Upper lobe of right lung (tissue), 1 donor: ENCODE measurements around the gene ZNF157. TPM values are rescaled to one million over a fixed set of nuclear protein-coding genes. Genes with fewer than 3 reads are reported as not detected.
"Not testable (repeated sequence)": the region's sequence is repeated elsewhere in the genome, so short reads cannot be mapped to it uniquely, and the experiment has no call there.

ENCODE experiments used
- ATAC-seq: fragments of 200-7000 bp; cut with Tn5 transposase; one replicate; pipeline ENCODE4 v1.9.1; 2020; ENCODE audit warnings: mild to moderate bottlenecking, moderate library complexity
- DNase-seq: peaks from one replicate; pipeline ENCODE4 v3.0.0-alpha.2; 2020
- H3K27ac ChIP-seq: fragments of 200-600 bp; one replicate; pipeline ENCODE4 v1.8.0; 2022
- H3K27me3 ChIP-seq: fragments of 200-600 bp; one replicate; pipeline ENCODE4 v1.8.0; 2022; ENCODE audit warnings: mild to moderate bottlenecking
- H3K36me3 ChIP-seq: fragments of 200-600 bp; one replicate; pipeline ENCODE4 v1.8.0; 2022
- H3K4me1 ChIP-seq: fragments of 200-600 bp; one replicate; pipeline ENCODE4 v1.8.0; 2022
- H3K4me3 ChIP-seq: fragments of 200-600 bp; one replicate; pipeline ENCODE4 v1.8.0; 2022; ENCODE audit warnings: mild to moderate bottlenecking
- H3K9me3 ChIP-seq: fragments of 200-600 bp; one replicate; pipeline ENCODE4 v1.8.0; 2022
- CTCF ChIP-seq: fragments of 200-600 bp; IDR thresholded peaks from one replicate; pipeline ENCODE4 v1.8.0; 2022; ENCODE audit warnings: antibody characterized with exemption
- intact Hi-C: fragments of 100-400 bp; cut with DNase I; formaldehyde crosslinking; loops from one replicate; pipeline ENCODE4 v1.11.0; 2022
- total RNA-seq: library from RNA; stranded (reverse); fragmentation: NEBNext Ultra II Directional; extraction: Animal tissue kit (Norgen Biotek cat#: 25700); gene quantifications from one replicate; pipeline ENCODE4 v1.2.1, GENCODE V29; 2021
- donor health status: DM: no; HTN: yes; CAD: no; lungs with severe emphysema.

The ZNF157 gene
- total RNA-seq, 1 donor from 2014 or later, result 0.23 TPM

- Histone ChIP-seq H3K27me3 (no peaks in the 10 kb centered on the region), H3K4me1 (no peaks in the 10 kb centered on the region), H3K36me3 (no peaks in the 10 kb centered on the region), H3K4me3 (no peak overlapping the region), H3K27ac (no peak overlapping the region), H3K9me3 (no peaks in the 10 kb centered on the region)
- DNase-seq (no peak), ATAC-seq (peak; percentile 68)
- TF ChIP-seq CTCF, result no peak
- intact Hi-C loops, result loop anchor here (10.0 kb wide), 1 partner anchor 185 kb away; the partner anchor contains the start of gene UBA1
Measured at GRCh38 chrX:47380268-47380667, 9.9 kb downstream of the ZNF157 start.

- not testable (repeated sequence) for H3K4me3 ChIP-seq, H3K4me1 ChIP-seq, ATAC-seq, DNase-seq, H3K27ac ChIP-seq, H3K27me3 ChIP-seq, H3K36me3 ChIP-seq, H3K9me3 ChIP-seq
- intact Hi-C loops, result loop anchor here (10.0 kb wide), 1 partner anchor 186 kb away; the partner anchor contains the start of gene UBA1
Measured at GRCh38 chrX:47380837-47381236, 10.5 kb downstream of the ZNF157 start.

DNA sequence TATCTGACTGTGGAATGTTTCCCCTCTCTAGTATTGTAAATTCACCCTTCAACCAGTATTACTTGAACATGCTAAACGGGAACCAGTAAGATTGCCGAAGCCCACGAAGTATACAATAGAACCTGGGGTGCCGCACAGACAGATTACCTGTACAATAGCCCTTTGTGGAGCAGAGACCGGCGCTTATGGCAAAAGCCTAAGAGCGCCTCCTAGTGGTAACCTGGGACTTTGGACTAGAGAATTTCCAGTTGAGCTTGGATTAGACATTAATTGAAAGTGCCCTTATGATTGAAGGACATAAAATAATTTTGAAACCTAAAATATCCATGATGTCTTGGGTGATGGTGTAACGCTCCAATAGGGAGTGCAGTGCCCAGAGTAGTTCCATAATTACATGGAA lies 14.1 kb downstream of the ZNF157 start:
- no peaks in the 10 kb centered on the region for H3K36me3 ChIP-seq
- ATAC-seq (peak; percentile 92), DNase-seq (no peak)
- no peak overlapping the region for H3K4me3 ChIP-seq
- H3K9me3 ChIP-seq, result no peaks in the 10 kb centered on the region
- no peak overlapping the region for H3K27ac ChIP-seq
- no peaks in the 10 kb centered on the region for H3K4me1 ChIP-seq
- H3K27me3 ChIP-seq, result no peaks in the 10 kb centered on the region
- TF ChIP-seq CTCF, result peak; percentile 76
- intact Hi-C loops, result loop anchor here (10.0 kb wide), 1 partner anchor 190 kb away; the partner anchor contains the start of gene UBA1

GRCh38 chrX:47390780-47391179 lies 20.4 kb downstream of the ZNF157 start:
- no peak for TF ChIP-seq CTCF
- H3K36me3 ChIP-seq, result no peaks in the 10 kb centered on the region
- no peak for ATAC-seq
- no peak overlapping the region for H3K27ac ChIP-seq
- no peaks in the 10 kb centered on the region for H3K4me1 ChIP-seq
- intact Hi-C loops, result no loop called here
- H3K27me3 ChIP-seq, result no peaks in the 10 kb centered on the region
- no peaks in the 10 kb centered on the region for H3K9me3 ChIP-seq
- DNase-seq, result no peak
- no peak overlapping the region for H3K4me3 ChIP-seq

DNA sequence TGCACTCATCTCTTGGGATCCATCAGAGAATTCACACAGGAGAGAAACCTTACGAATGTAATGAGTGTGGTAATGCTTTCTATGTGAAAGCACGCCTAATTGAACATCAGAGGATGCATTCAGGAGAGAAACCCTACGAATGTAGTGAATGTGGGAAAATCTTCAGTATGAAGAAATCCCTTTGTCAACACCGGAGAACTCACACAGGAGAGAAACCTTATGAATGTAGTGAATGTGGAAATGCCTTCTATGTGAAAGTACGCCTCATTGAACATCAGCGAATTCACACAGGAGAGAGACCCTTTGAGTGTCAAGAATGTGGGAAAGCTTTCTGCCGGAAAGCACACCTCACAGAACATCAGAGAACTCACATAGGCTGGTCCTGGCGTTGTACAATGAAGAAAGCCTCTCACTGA lies 42.8 kb downstream of the ZNF157 start:
- DNase-seq (no peak), ATAC-seq (no peak)
- Histone ChIP-seq H3K4me1 (no peaks in the 10 kb centered on the region), H3K27ac (no peak overlapping the region), H3K4me3 (no peak overlapping the region), H3K27me3 (no peaks in the 10 kb centered on the region), H3K36me3 (no peaks in the 10 kb centered on the region), H3K9me3 (no peaks in the 10 kb centered on the region)
- no peak for TF ChIP-seq CTCF
- intact Hi-C loops, result no loop called here

GRCh38 chrX:47420265-47420664 lies 49.9 kb downstream of the ZNF157 start:
- Histone ChIP-seq H3K9me3 (no peaks in the 10 kb centered on the region), H3K27me3 (no peaks in the 10 kb centered on the region), H3K27ac (no peak overlapping the region), H3K4me1 (no peaks in the 10 kb centered on the region), H3K36me3 (no peaks in the 10 kb centered on the region), H3K4me3 (no peak overlapping the region)
- intact Hi-C loops, result no loop called here
- DNase-seq, result no peak
- no peak for TF ChIP-seq CTCF
- no peak for ATAC-seq
